Parathyroid adenoma (tissue), 2 donors: ENCODE data around the gene STARD10.

Source experiments
- H2AFZ ChIP-seq: fragments of 300-600 bp; sonication (generic); one replicate; pipeline ENCODE4 v1.7.0; 2017; ENCODE audit warnings: antibody characterized with exemption, mild to moderate bottlenecking
- H3K27ac ChIP-seq: fragments of 300-600 bp; sonication (generic); one replicate; pipeline ENCODE4 v1.7.0; 2017
- H3K27me3 ChIP-seq: fragments of 300-600 bp; sonication (generic); one replicate; pipeline ENCODE4 v1.7.0; 2017; ENCODE audit warnings: low read length; ENCODE audit not compliant: control insufficient read depth, insufficient read depth
- H3K36me3 ChIP-seq: fragments of 300-600 bp; sonication (generic); one replicate; pipeline ENCODE4 v1.7.0; 2017; ENCODE audit warnings: low read length; ENCODE audit not compliant: control insufficient read depth, insufficient read depth
- H3K4me1 ChIP-seq: fragments of 300-600 bp; sonication (generic); one replicate; pipeline ENCODE4 v1.7.0; 2017; ENCODE audit warnings: control low read depth
- H3K4me2 ChIP-seq: fragments of 300-600 bp; sonication (generic); one replicate; pipeline ENCODE4 v1.7.0; 2017; ENCODE audit warnings: low read length
- H3K4me3 ChIP-seq: fragments of 300-600 bp; sonication (generic); one replicate; pipeline ENCODE4 v1.7.0; 2017; ENCODE audit warnings: low read depth, low read length
- H3K79me2 ChIP-seq: fragments of 300-600 bp; sonication (generic); one replicate; pipeline ENCODE4 v1.7.0; 2017; ENCODE audit warnings: control low read depth
- H3K9ac ChIP-seq: fragments of 300-600 bp; sonication (generic); one replicate; pipeline ENCODE4 v1.7.0; 2017; ENCODE audit warnings: mild to moderate bottlenecking
- H3K9me3 ChIP-seq: fragments of 300-600 bp; sonication (generic); one replicate; pipeline ENCODE4 v1.7.0; 2017; ENCODE audit warnings: low read length; ENCODE audit not compliant: control insufficient read depth
- CTCF ChIP-seq: fragments of 300-600 bp; sonication (generic); IDR thresholded peaks from one replicate; pipeline ENCODE4 v1.7.0; 2017; ENCODE audit warnings: antibody characterized with exemption, mild to moderate bottlenecking
- donor health status: primary hyperparathyroidism.

STARD10 gene

GRCh38 chr11:72760539-72761405, 33.1 kb downstream of the STARD10 start:
- TF ChIP-seq CTCF: no peak
- Histone ChIP-seq H3K79me2 (no peaks in the 10 kb centered on the region), H3K4me2 (peak overlapping the region; percentile 8), H3K4me3 (no peak overlapping the region), H3K27ac (peak overlapping the region; percentile 6), H3K4me1 (peaks cover 4% of the 10 kb centered on the region), H3K36me3 (no peaks in the 10 kb centered on the region), H3K27me3 (no peaks in the 10 kb centered on the region), H3K9ac (no peak overlapping the region), H3K9me3 (no peaks in the 10 kb centered on the region), H2AFZ (no peak overlapping the region)

DNA sequence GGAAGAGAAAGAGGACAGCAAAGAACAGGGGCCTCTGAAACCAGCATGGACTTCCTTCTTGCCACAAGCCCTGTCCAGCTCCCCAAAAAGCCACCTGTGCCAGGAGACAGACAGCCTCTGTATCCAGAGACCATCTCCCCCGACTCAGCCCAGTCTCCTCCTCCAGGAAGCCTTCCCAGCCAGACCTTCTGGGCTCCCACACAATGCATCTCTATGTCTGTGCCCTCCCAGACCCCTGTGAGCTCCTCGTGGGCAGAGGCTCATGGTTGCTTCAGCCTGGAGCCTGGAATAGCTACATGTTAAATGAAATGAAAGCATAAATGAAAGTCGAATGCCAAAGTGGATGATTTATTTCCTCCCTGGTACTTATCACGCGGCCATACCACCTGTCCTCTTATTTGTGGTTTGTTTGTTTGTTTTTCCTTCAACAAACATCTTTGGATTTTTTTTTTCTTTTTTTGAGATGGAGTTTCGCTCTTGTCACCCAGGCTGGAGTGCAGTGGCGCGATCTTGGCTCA, 34.3 kb downstream of the STARD10 start:
- Histone ChIP-seq H3K36me3 (no peaks in the 10 kb centered on the region), H2AFZ (no peak overlapping the region), H3K9ac (no peak overlapping the region), H3K9me3 (no peaks in the 10 kb centered on the region), H3K27ac (no peak overlapping the region), H3K4me1 (peaks cover 4% of the 10 kb centered on the region), H3K4me3 (no peak overlapping the region), H3K27me3 (no peaks in the 10 kb centered on the region), H3K79me2 (no peaks in the 10 kb centered on the region), H3K4me2 (no peak overlapping the region)
- TF ChIP-seq CTCF: no peak

GRCh38 chr11:72758690-72759389, 35.0 kb downstream of the STARD10 start:
- no peak overlapping the region for H3K27ac ChIP-seq
- no peaks in the 10 kb centered on the region for H3K9me3 ChIP-seq
- H3K27me3 ChIP-seq: no peaks in the 10 kb centered on the region
- H3K4me1 ChIP-seq: peaks cover 4% of the 10 kb centered on the region
- H2AFZ ChIP-seq: no peak overlapping the region
- H3K36me3 ChIP-seq: no peaks in the 10 kb centered on the region
- TF ChIP-seq CTCF: no peak
- H3K79me2 ChIP-seq: no peaks in the 10 kb centered on the region
- H3K4me2 ChIP-seq: no peak overlapping the region
- H3K4me3 ChIP-seq: no peak overlapping the region
- no peak overlapping the region for H3K9ac ChIP-seq

GRCh38 chr11:72758304-72758689, 35.5 kb downstream of the STARD10 start:
- no peak overlapping the region for H3K9ac ChIP-seq

More at GRCh38 chr11:72758304-72758689, 35.5 kb downstream of the STARD10 start:
- Histone ChIP-seq H3K27me3 (no peaks in the 10 kb centered on the region), H2AFZ (no peak overlapping the region), H3K4me3 (no peak overlapping the region), H3K27ac (no peak overlapping the region), H3K36me3 (no peaks in the 10 kb centered on the region), H3K79me2 (no peaks in the 10 kb centered on the region), H3K9me3 (no peaks in the 10 kb centered on the region), H3K4me2 (no peak overlapping the region), H3K4me1 (peaks cover 4% of the 10 kb centered on the region)
- TF ChIP-seq CTCF: no peak
